CD14-positive monocyte (primary cell): ENCODE results near the gene PIAS1. TPM values are rescaled to one million over a fixed set of nuclear protein-coding genes. Genes with fewer than 3 reads are reported as not detected.

ENCODE experiments used
- DNase-seq, 3 donors: peaks; one replicate each; pipeline ENCODE4 v3.0.0-alpha.2; 2011 to 2022
- H2AFZ ChIP-seq: 2 replicates; pipeline ENCODE4 v1.6.0; 2012; ENCODE audit warnings: mild to moderate bottlenecking, low read depth, low read length, inconsistent platforms; ENCODE audit not compliant: insufficient read depth, poor library complexity, severe bottlenecking
- H3K27ac ChIP-seq, 2 donors: 1 replicate in 1 of 2; 2 replicates in 1 of 2; pipeline ENCODE4 v1.5.1; 2012 to 2013; ENCODE audit warnings: low read length in 2 of 2, control low read depth in 1 of 2, inconsistent platforms in 1 of 2, low read depth in 1 of 2, mild to moderate bottlenecking in 1 of 2
- H3K27me3 ChIP-seq, 2 donors: one replicate each; pipeline versions ENCODE4 v1.6.0 to v1.6.1; 2011 to 2013; ENCODE audit warnings: low read length in 2 of 2; ENCODE audit not compliant: control insufficient read depth in 2 of 2, insufficient read depth in 2 of 2
- H3K36me3 ChIP-seq, 2 donors: replicated peaks in 1 of 2; 1 replicate in 1 of 2; 2 replicates in 1 of 2; pipeline versions ENCODE4 v1.5.1 to v1.6.1; 2012 to 2013; ENCODE audit warnings: low read length in 2 of 2, control low read depth in 1 of 2, inconsistent platforms in 1 of 2, mild to moderate bottlenecking in 1 of 2; ENCODE audit not compliant: insufficient read depth in 2 of 2, control insufficient read depth in 1 of 2
- H3K4me1 ChIP-seq, 2 donors: 1 replicate in 1 of 2; 2 replicates in 1 of 2; pipeline versions ENCODE4 v1.5.1 to v1.6.1; 2012 to 2013; ENCODE audit warnings: low read length in 2 of 2, control low read depth in 1 of 2, inconsistent platforms in 1 of 2, mild to moderate bottlenecking in 1 of 2, moderate library complexity in 1 of 2; ENCODE audit not compliant: insufficient read depth in 2 of 2, control insufficient read depth in 1 of 2
- H3K4me2 ChIP-seq: replicated peaks from 2 replicates; pipeline ENCODE3; 2012; ENCODE audit warnings: low read length, moderate library complexity, mild to moderate bottlenecking; ENCODE audit not compliant: poor library complexity, severe bottlenecking; ENCODE audit errors: extremely low read depth
- H3K4me3 ChIP-seq, 3 experiments: fragments of 200-600 bp in 1 of 3; sonication (generic) in 1 of 3; replicated peaks in 1 of 3; 1 replicate in 2 of 3; 2 replicates in 1 of 3; pipeline ENCODE4 v1.5.1; 2011 to 2013; ENCODE audit warnings: low read length in 3 of 3, mild to moderate bottlenecking in 3 of 3, control low read depth in 2 of 3, low read depth in 2 of 3, inconsistent platforms in 1 of 3, moderate library complexity in 1 of 3
- H3K79me2 ChIP-seq: 2 replicates; pipeline ENCODE4 v1.6.0; 2012; ENCODE audit warnings: mild to moderate bottlenecking, control low read depth, inconsistent platforms, low read length, moderate library complexity; ENCODE audit not compliant: insufficient read depth
- H3K9ac ChIP-seq: 2 replicates; pipeline ENCODE4 v1.6.0; 2017; ENCODE audit warnings: low read length, mild to moderate bottlenecking; ENCODE audit not compliant: insufficient read depth, poor library complexity, severe bottlenecking
- H3K9me3 ChIP-seq, 2 donors: replicated peaks in 1 of 2; 1 replicate in 1 of 2; 2 replicates in 1 of 2; pipeline versions ENCODE4 v1.5.1 to v1.6.1; 2012 to 2013; ENCODE audit warnings: low read length in 2 of 2, control low read depth in 1 of 2; ENCODE audit not compliant: control insufficient read depth in 1 of 2, insufficient read depth in 1 of 2
- H4K20me1 ChIP-seq: 2 replicates; pipeline ENCODE4 v1.6.0; 2012; ENCODE audit warnings: mild to moderate bottlenecking, low read length, control low read depth, moderate library complexity; ENCODE audit not compliant: insufficient read depth
- H3K27ac Mint-ChIP-seq, 7 donors: one replicate each; pipeline ENCODE4 v1.8.0; 2020; ENCODE audit warnings: mild to moderate bottlenecking in 7 of 7, mixed read lengths in 7 of 7, moderate library complexity in 6 of 7, inconsistent platforms in 2 of 7
- H3K27me3 Mint-ChIP-seq, 3 donors: one replicate each; pipeline ENCODE4 v1.8.0; 2021 to 2022; ENCODE audit warnings: low read depth in 3 of 3, mild to moderate bottlenecking in 3 of 3, mixed read lengths in 3 of 3, moderate library complexity in 3 of 3, inconsistent platforms in 1 of 3
- H3K36me3 Mint-ChIP-seq, 2 donors: one replicate each; pipeline ENCODE4 v1.8.0; 2020; ENCODE audit warnings: mixed read lengths in 2 of 2, inconsistent platforms in 1 of 2, mild to moderate bottlenecking in 1 of 2
- H3K4me1 Mint-ChIP-seq: one replicate; pipeline ENCODE4 v1.8.0; 2020; ENCODE audit warnings: mild to moderate bottlenecking, mixed read lengths
- H3K4me3 Mint-ChIP-seq, 2 donors: one replicate each; pipeline ENCODE4 v1.8.0; 2020; ENCODE audit warnings: mild to moderate bottlenecking in 2 of 2, mixed read lengths in 2 of 2, moderate library complexity in 1 of 2
- H3K9me3 Mint-ChIP-seq, 7 donors: one replicate each; pipeline ENCODE4 v1.8.0; 2020 to 2022; ENCODE audit warnings: mixed read lengths in 7 of 7, mild to moderate bottlenecking in 6 of 7, moderate library complexity in 6 of 7, inconsistent platforms in 2 of 7
- WGBS: methylation state at CpG from one replicate; pipeline ENCODE4 v1.1.5; 2013; ENCODE audit warnings: missing lambda C conversion rate; ENCODE audit not compliant: insufficient coverage; 5-methylcytosine and 5-hydroxymethylcytosine counted together
- intact Hi-C, 2 donors: fragments of 100-400 bp; cut with micrococcal nuclease; formaldehyde crosslinking; loops; one replicate each; pipeline versions ENCODE4 v1.15.0 to v1.15.1; 2023
- polyA plus RNA-seq, 3 donors: library from polyadenylated mRNA; depleted of rRNA in 1 of 3; unstranded in 2 of 3; stranded (reverse) in 1 of 3; fragments of 300-500 nt in 2 of 3; fragments of >200 nt in 1 of 3; fragmentation: Illumina TruSeq in 2 of 3; gene quantifications; 1 replicate in 2 of 3; 2 replicates in 1 of 3; pipeline ENCODE4 v1.2.3, GENCODE V29; 2012 to 2021
- TF ChIP-seq, protein P1 (sequence below): fragments of 200-600 bp; IDR thresholded peaks from one replicate; pipeline ENCODE4 v1.8.0; 2022; ENCODE audit warnings: antibody characterized with exemption, mild to moderate bottlenecking

The PIAS1 gene
- polyA plus RNA-seq, 3 donors, result 47.3 to 109 (median 89.8) TPM

DNA sequence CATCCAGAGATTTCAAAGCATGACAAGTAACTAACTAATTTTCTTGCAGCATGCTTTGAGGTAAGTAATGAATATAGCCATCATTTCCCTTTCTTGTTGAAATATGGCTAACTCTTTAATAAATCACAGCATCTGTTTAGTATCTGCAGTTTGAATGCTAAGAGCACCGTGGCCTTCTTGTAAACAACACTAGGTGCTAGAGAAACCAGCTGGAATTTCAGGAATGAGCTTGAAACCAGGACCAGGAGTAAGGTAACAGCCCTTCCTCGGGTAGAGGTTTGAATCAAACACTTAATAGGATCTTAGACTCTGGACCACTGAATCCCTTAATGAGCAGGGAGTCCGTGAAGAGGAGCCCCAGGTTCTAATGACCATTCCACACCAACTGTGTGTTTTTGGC, 137.4 kb downstream of the PIAS1 start:
- no peak overlapping the region for H3K27ac ChIP-seq
- Mint-ChIP-seq H3K27me3 (no peaks in the 10 kb centered on the region), H3K9me3 (no peaks in the 10 kb centered on the region), H3K27ac (peak overlapping the region in 1 of 7 donors; percentile 10), H3K4me1 (no peaks in the 10 kb centered on the region), H3K4me3 (no peak overlapping the region), H3K36me3 (peaks cover 78 to 96% of the 10 kb centered on the region in 2 donors)
- intact Hi-C loops, result no loop called here
- H3K9me3 ChIP-seq, result no peaks in the 10 kb centered on the region
- no peaks in the 10 kb centered on the region for H3K27me3 ChIP-seq
- no peak overlapping the region for H3K4me3 ChIP-seq
- H3K36me3 ChIP-seq, result peaks cover 77 to 99% of the 10 kb centered on the region in 2 donors
- H3K4me2 ChIP-seq, result no peak overlapping the region
- TF ChIP-seq, protein P1, sequence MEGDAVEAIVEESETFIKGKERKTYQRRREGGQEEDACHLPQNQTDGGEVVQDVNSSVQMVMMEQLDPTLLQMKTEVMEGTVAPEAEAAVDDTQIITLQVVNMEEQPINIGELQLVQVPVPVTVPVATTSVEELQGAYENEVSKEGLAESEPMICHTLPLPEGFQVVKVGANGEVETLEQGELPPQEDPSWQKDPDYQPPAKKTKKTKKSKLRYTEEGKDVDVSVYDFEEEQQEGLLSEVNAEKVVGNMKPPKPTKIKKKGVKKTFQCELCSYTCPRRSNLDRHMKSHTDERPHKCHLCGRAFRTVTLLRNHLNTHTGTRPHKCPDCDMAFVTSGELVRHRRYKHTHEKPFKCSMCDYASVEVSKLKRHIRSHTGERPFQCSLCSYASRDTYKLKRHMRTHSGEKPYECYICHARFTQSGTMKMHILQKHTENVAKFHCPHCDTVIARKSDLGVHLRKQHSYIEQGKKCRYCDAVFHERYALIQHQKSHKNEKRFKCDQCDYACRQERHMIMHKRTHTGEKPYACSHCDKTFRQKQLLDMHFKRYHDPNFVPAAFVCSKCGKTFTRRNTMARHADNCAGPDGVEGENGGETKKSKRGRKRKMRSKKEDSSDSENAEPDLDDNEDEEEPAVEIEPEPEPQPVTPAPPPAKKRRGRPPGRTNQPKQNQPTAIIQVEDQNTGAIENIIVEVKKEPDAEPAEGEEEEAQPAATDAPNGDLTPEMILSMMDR, result no peak
- peaks cover 75% of the 10 kb centered on the region for H4K20me1 ChIP-seq
- no peaks in the 10 kb centered on the region for H3K4me1 ChIP-seq
- 95% methylated on average over 2 of the region's 3 CpGs for WGBS
- no peaks in the 10 kb centered on the region for H3K79me2 ChIP-seq
- H3K9ac ChIP-seq, result no peak overlapping the region
- DNase-seq, result no peak
- H2AFZ ChIP-seq, result no peak overlapping the region

DNA sequence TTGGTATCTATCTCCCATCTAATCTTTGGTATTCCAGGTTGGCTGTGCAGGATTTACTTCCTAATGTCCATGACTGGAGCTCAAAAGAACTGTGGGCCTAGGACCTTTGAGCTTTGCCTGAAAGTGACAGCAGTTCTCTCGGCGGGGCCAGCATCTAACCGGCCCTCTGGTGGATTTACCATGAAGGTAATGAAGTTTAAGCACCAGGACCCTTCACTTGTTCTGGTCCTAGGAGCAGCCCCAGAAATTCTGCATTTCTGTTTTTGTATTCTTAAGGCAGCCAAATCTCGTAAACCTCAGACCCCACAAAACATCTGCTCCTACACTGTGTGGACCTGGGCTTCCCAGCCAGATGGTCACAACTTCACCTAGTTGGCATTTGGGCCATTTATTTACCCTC, 138.0 kb downstream of the PIAS1 start:
- Histone ChIP-seq H3K9me3 (no peaks in the 10 kb centered on the region), H4K20me1 (peaks cover 75% of the 10 kb centered on the region), H3K4me1 (no peaks in the 10 kb centered on the region), H3K4me2 (no peak overlapping the region), H3K4me3 (no peak overlapping the region), H3K36me3 (peaks cover 74 to 99% of the 10 kb centered on the region in 2 donors), H2AFZ (no peak overlapping the region), H3K27ac (peak overlapping the region in 1 of 2 donors; percentile 23), H3K9ac (no peak overlapping the region), H3K27me3 (no peaks in the 10 kb centered on the region), H3K79me2 (no peaks in the 10 kb centered on the region)
- no peaks in the 10 kb centered on the region for H3K9me3 Mint-ChIP-seq
- H3K4me1 Mint-ChIP-seq, result no peaks in the 10 kb centered on the region
- TF ChIP-seq, protein P1, result no peak
- H3K4me3 Mint-ChIP-seq, result no peak overlapping the region
- no peak for DNase-seq
- intact Hi-C loops, result no loop called here
- no peaks in the 10 kb centered on the region for H3K27me3 Mint-ChIP-seq
- H3K36me3 Mint-ChIP-seq, result peaks cover 77 to 96% of the 10 kb centered on the region in 2 donors
- WGBS, result 92% methylated on average over 4 of the region's 4 CpGs
- peak overlapping the region in 1 of 7 donors; percentile 8 for H3K27ac Mint-ChIP-seq
